GM12875 (cell line): ENCODE measurements around the gene ADAT2.
A peak's percentile ranks its signal among the peaks of the same experiment; 100 is the strongest.

Experiments used
- H3K4me3 ChIP-seq: one replicate; pipeline ENCODE4 v1.5.1; 2011; ENCODE audit warnings: low read depth, low read length, control low read depth
- CTCF ChIP-seq: IDR thresholded peaks from 2 replicates; pipeline ENCODE4 v1.5.1; 2011; ENCODE audit warnings: low read depth, mild to moderate bottlenecking, control low read depth, inconsistent platforms, low read length, moderate library complexity, borderline replicate concordance; ENCODE audit not compliant: insufficient read depth

Gene ADAT2

GRCh38 chr6:143441010-143441409 lies 9.5 kb downstream of the ADAT2 start:
- H3K4me3 ChIP-seq, result no peak overlapping the region
- TF ChIP-seq CTCF, result no peak

- no peak overlapping the region for H3K4me3 ChIP-seq
- TF ChIP-seq CTCF, result no peak
Observed at GRCh38 chr6:143432588-143432987, 17.9 kb downstream of the ADAT2 start.

- no peak for TF ChIP-seq CTCF
- no peak overlapping the region for H3K4me3 ChIP-seq
Observed at GRCh38 chr6:143431226-143431625, 19.3 kb downstream of the ADAT2 start.

- no peak for TF ChIP-seq CTCF
- H3K4me3 ChIP-seq, result no peak overlapping the region
Observed at GRCh38 chr6:143429970-143430369, 20.5 kb downstream of the ADAT2 start.

- TF ChIP-seq CTCF, result peak; percentile 92
- no peak overlapping the region for H3K4me3 ChIP-seq
Observed at GRCh38 chr6:143427109-143427817, 23.2 kb downstream of the ADAT2 start.

- no peak for TF ChIP-seq CTCF
- H3K4me3 ChIP-seq, result no peak overlapping the region
Observed at GRCh38 chr6:143426026-143426425, 24.5 kb downstream of the ADAT2 start.

GRCh38 chr6:143419526-143419925 lies 31.0 kb downstream of the ADAT2 start:
- H3K4me3 ChIP-seq, result no peak overlapping the region
- no peak for TF ChIP-seq CTCF
